ENCODE measurements around the gene TMC6.
"Not testable (repeated sequence)": the region's sequence is repeated elsewhere in the genome, so short reads cannot be mapped to it uniquely, and the experiment has no call there.

TMC6 gene

GRCh38 chr17:78154903-78155811 lies 26.6 kb upstream of the TMC6 start:
- DNase-seq (ENCODE audit: low read depth), result no peak

- no peak for DNase-seq (ENCODE audit: low read depth)
Measured at GRCh38 chr17:78151514-78152008, 23.0 kb upstream of the TMC6 start.

DNA sequence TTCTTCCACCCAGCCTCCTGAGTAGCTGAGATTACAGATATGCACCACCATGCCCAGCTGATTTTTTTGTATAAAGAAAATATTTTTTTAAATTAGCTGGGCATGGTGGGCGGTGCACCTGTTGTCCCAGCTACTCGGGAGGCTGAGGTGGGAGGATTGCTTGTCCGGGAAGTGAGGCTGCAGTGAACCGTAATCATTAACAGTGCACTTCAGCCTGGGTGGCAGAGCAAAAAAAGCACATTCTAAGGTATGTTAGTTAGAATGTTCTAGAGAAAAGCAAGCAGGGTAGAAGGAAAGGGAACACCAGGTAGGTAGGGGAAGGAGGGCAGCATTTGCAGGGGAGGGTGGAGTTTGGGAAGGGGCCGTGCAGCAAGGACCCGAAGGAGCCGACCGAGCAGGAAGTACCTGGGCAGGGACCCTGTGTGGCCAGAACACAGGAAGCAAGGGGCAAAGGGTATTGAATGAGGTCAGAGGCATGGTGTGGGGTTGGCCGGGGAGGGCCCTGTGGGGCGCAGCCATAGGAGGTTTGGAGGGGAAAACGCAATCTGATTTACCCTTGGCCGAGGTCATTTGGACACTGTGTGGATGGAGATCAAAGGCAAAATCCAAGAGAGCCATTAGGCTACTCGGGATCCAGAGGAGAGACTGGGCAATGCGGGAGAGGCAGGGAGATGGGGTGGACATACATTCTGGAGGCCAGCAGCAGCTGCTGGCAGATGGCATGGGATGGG lies 19.9 kb upstream of the TMC6 start:
- DNase-seq (ENCODE audit: low read depth), result no peak

DNA sequence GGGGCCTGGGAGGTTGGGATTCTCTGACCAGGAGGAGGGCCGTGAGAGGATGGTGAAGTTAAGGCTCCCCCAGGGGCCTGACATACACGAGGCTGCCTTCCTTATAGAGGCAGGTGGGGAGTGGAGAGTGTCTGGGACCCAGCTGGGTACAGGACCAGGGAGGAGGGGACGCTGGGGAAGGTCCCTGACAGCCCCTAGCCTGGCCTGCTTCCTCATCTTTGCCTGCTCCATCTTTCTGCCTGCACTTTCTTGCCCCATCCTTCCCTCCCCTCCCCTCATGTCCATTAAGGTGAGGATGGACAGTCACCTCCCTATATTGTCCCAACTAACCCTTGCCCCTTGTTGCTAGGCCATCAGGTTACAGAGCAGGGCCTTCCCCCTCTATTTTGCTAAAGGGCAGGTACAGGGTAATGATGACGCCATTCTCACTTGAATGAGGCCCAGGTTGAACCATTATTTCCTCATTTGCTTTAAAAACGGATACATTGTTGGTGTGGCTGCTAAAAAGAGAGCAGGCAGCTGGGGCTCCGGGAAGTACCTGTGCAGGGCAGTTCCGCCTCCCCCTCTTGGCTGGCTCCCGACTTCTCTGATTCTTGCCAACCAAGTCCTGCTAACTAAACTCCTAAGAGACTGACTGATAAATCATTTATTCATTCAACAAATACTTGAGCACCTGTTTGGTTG lies 18.9 kb upstream of the TMC6 start:
- no peak for DNase-seq (ENCODE audit: low read depth)

DNA sequence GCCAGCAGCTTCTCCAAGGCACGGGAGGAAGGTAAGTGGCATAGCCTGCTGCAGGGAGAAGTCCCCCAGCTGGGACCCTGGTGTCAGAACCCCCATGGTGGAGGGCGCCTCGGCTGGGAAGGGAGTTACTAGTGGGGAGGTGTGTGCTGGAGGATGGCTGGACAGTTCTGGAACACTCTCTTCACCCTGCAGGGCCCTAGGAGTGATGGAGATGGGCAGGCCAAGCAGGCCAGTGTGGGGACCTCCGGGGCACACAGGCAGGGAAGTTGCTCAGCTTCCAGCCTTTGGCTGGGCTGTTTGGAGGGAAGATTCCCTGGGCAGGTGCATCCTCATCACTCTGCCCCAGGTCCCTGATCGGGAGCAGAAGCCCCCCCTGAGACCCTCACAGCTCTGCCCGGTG lies 18.3 kb upstream of the TMC6 start:
- no peak for DNase-seq (ENCODE audit: low read depth)

- DNase-seq (ENCODE audit: low read depth), result no peak
Measured at GRCh38 chr17:78146471-78146869, 17.9 kb upstream of the TMC6 start.

DNA sequence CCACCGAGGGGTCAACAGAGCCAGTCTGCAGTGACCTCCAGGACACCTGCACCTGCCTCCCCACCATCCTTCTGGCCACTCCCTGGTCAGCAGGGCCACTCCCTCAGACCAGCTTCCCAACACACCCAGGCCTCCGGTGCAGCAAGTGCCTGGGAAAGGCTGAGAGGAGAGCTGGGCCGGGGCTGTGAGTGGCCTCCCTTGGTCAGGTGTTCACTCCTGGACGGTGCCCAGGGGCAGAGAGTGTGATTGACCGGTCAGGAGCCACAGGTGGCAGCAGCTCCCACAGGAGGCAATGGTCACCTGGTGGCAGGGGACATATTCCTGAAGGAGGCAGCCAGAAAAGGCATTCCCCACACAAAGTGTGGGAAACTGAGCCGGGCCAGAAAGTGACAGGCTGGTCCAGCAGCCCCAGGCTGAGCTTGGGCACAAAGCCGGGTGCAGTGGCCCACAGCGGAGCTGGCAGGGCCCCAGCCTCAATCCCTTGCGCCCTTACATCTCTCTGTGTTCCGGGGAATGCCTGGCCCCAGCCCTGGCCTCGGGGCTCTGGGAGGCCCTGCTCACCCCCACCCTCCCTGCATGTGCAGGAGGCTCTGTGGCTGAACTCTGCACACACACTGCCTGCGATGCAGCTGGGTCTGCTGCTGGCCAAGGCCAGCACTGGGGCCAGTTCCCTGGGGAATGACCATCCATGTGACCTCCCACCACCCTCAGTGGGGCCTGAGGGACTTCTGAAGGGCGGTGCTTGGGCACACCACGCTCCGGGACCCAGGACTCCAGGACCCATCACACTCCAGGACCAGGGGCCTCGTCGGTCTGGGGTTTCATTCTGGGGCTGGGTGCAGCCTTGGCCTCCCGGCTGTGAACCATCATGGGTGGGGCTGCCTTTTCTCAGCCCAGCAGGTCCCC lies 16.4 kb upstream of the TMC6 start:
- DNase-seq (ENCODE audit: low read depth), result no peak

- no peak for DNase-seq (ENCODE audit: low read depth)
Measured at GRCh38 chr17:78144147-78144719, 15.7 kb upstream of the TMC6 start.

DNA sequence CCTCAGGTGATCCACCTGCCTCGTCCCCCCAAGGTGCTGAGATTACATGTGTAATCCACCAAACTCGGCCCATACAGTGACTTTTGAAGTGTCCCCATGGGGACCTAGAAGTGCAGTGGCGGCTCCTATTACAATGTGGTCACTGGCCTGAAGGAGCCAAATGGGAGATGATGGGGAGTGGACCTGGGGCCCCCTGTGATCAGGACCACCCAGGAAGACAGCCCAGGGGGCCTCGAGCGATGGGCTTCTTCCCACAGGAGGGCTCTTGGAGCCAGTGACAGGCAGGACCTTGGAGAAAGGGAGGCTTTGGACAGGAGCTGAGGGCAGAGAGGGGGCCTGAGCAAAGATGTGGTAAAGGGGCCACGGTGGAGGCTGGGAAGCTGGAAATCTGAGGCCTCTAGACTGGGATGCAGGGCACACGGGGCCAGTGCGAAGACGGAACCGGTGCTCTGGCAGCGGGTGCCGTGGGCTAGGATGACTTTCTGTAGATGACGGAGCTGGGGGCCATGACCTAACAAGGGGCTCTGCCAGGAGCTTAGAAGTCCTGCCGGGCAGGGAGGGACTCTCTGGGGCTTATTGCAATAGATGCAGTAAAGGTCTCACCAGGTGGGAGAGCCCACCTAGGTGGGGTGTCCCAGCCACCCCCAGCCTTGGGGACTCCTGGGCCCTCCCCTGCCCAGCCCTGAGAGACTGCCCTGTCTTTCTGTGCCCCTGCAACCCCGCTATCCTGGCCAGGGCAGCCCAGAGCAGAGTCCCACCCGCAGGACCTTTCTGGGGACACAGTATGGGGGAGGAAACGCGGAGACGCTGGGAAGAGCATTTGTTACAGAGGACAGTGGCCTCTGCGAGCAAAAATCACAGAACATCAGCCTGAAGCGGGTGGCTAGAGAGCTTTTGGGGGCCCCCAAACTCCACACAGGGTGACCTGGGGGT lies 14.9 kb upstream of the TMC6 start:
- no peak for DNase-seq (ENCODE audit: low read depth)

- DNase-seq (ENCODE audit: low read depth), result no peak
Measured at GRCh38 chr17:78142119-78142861, 13.7 kb upstream of the TMC6 start.

DNA sequence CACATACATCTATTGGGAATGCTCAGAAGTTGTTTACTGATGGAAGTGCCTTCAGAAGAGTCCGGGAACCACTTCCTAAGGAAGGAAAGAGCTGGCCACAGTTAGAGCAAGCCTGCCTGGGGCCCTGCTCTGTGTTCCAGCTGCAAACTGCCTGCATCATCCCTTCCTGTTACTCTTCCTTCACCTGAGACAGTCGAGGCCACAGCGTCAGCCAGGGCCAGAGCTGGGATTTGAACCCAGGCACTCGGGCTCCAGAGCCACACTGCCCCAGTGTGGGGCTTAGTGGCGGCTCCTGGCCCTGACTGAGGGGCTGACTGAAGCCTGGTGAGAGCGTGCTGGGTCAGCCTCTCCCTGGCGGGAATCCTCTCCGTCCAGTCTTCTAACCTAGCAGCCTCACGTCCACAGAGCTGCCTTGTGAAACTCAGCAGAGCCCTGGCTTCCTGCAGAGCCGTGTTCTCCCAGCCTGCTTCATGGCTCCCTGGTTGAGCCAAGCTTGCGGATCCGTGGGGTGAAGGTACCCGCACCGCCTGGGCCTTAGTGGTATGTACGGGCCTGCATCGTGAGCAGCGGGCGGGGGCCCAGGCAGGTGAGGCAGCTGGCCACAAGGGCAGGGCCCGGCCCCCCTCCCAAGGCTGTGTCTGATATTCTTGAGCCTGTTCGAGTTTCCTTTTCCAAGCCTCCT lies 13.0 kb upstream of the TMC6 start:
- DNase-seq (ENCODE audit: low read depth), result no peak

GRCh38 chr17:78140169-78141051 lies 11.9 kb upstream of the TMC6 start:
- peak; percentile 90 for DNase-seq (ENCODE audit: low read depth)

- DNase-seq (ENCODE audit: low read depth), result not testable (repeated sequence)
Measured at GRCh38 chr17:78139861-78140168, 11.3 kb upstream of the TMC6 start.

GRCh38 chr17:78138204-78139060 lies 9.9 kb upstream of the TMC6 start:
- DNase-seq (ENCODE audit: low read depth), result no peak

- no peak for DNase-seq (ENCODE audit: low read depth)
Measured at GRCh38 chr17:78137392-78138203, 9.0 kb upstream of the TMC6 start.
